ENCODE results near the gene PRELP. TPM values are rescaled to one million over a fixed set of nuclear protein-coding genes. Genes with fewer than 3 reads are reported as not detected.

Gene PRELP
- total and polyA plus RNA-seq, 2 of the 8 experiments (the other 6 are each of a cell fraction or from before 2014, with no cell fraction given) = 0.13 to 0.23 TPM

DNA sequence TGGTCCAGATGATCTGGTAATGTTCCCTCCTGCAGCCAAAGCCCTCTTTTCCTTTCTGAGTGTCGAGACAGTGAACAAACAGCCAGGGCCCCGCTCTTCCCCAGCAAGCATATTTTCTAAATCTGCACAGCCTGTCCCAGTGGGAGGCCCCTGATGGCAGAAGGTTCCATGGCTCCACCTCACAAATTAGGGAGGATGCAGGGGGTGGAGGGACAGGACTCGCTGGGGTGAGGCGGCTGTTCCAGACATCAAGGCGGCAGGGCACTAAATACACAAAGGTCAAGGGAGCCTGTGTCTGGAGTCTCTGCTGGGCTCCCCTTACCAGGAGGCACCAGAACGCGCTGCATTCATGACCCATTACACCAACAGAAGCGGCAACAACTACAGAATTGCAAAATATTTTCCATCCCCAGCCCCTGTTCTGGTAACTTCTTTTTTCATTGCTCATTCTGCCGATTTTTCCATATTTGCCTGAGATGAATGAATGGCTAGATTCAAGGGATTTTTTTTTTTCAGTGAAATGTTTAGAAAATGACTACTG, 27.0 kb upstream of the PRELP start:
- H4K5ac ChIP-seq (ENCODE audit: insufficient read length, low read depth, low read length) = no peak overlapping the region
- H2BK120ac ChIP-seq (replicated peaks; ENCODE audit: low read depth, low read length) = no peak overlapping the region
- no peak overlapping the region; the same call in 1 of the 2 replicates for H2AFZ ChIP-seq (ENCODE audit: low read length)
- no peak overlapping the region for H2BK12ac ChIP-seq (ENCODE audit: low read depth, low read length)
- no peaks in the 10 kb centered on the region for H3K79me2 ChIP-seq (ENCODE audit: control insufficient read depth in 1 of 2, insufficient read depth in 2 of 2, low read length in 2 of 2)
- H3K36me3 ChIP-seq (ENCODE audit: control insufficient read depth in 2 of 4, insufficient read depth in 4 of 4, low read length in 3 of 4) = no peaks in the 10 kb centered on the region
- H4K91ac ChIP-seq (replicated peaks; ENCODE audit: insufficient read length, low read length) = no peak overlapping the region
- H2BK15ac ChIP-seq (ENCODE audit: low read length) = no peak overlapping the region
- no peak overlapping the region for H2BK20ac ChIP-seq (ENCODE audit: low read length)
- H3K27ac ChIP-seq (ENCODE audit: low read depth, low read length) = no peak overlapping the region
- H3K23me2 ChIP-seq (ENCODE audit: low read depth, low read length) = no peaks in the 10 kb centered on the region
- H3K14ac ChIP-seq (ENCODE audit: insufficient read length) = no peak overlapping the region
- DNase-seq (ENCODE audit: low read depth in 1 of 2, low spot score in 2 of 2) (no peak), FAIRE-seq (no peak)
- no peak overlapping the region for H2BK5ac ChIP-seq (ENCODE audit: low read depth, low read length)
- H3K4me1 ChIP-seq (replicated peaks in 1 of 4; ENCODE audit: control insufficient read depth in 3 of 4, insufficient read depth in 4 of 4, low read length in 3 of 4) = peaks cover 0 to 2% (median under 1%) of the 10 kb centered on the region in 4 experiments; a peak in 3 of 7 replicates
- CTCF ChIA-PET (ENCODE audit: partially characterized antibody) = interaction anchor here (10.2 kb wide), 1 partner anchor 106 kb away, joined by 166 read pairs; no protein-coding TSS in a partner anchor
- whole genome bisulfite sequencing, 2 experiments (ENCODE audit: extremely low coverage in 1 of 2, insufficient coverage in 1 of 2, insufficient read length in 1 of 2, insufficient replicate concordance in 2 of 2, low coverage in 1 of 2, low lambda C conversion rate in 2 of 2, missing lambda C conversion rate in 1 of 2) = 68% methylated on average over 9 of the region's 9 CpGs; no CpG with 5 or more reads in 1 of the 2 experiments
- no peak overlapping the region for H4K8ac ChIP-seq (ENCODE audit: extremely low read depth, insufficient read depth, low read length)
- H3K23ac ChIP-seq (ENCODE audit: insufficient read length) = no peak overlapping the region
- no peak overlapping the region for H3K18ac ChIP-seq (ENCODE audit: extremely low read depth, low read length)
- H3K27me3 ChIP-seq (replicated peaks in 1 of 4; ENCODE audit: control insufficient read depth in 3 of 4, extremely low read depth in 1 of 4, insufficient read depth in 3 of 4, low read length in 3 of 4) = no peaks in the 10 kb centered on the region
- no peak overlapping the region for H3K56ac ChIP-seq (replicated peaks; ENCODE audit: insufficient read length, low read depth, low read length)
- H4K20me1 ChIP-seq (replicated peaks in 1 of 2; ENCODE audit: control insufficient read depth in 1 of 2, insufficient read depth in 2 of 2, low read length in 2 of 2) = no peaks in the 10 kb centered on the region
- H3K9ac ChIP-seq (replicated peaks in 1 of 4; ENCODE audit: extremely low read depth in 1 of 4, low read depth in 3 of 4, low read length in 3 of 4) = no peak overlapping the region
- H3K4ac ChIP-seq (replicated peaks; ENCODE audit: insufficient read length, low read depth, low read length) = no peak overlapping the region
- H3K79me1 ChIP-seq (ENCODE audit: low read depth, low read length) = no peaks in the 10 kb centered on the region
- H2AK5ac ChIP-seq (ENCODE audit: low read depth, low read length) = no peak overlapping the region
- POLR2A ChIA-PET (ENCODE audit: partially characterized antibody) = no interaction called here
- H3K4me2 ChIP-seq (ENCODE audit: insufficient read depth in 1 of 2, low read depth in 2 of 2, low read length in 2 of 2) = no peak overlapping the region
- peaks cover 7 to 11% of the 10 kb centered on the region in 2 experiments; a peak in 3 of 4 replicates for H3K9me3 ChIP-seq (ENCODE audit: insufficient read depth in 2 of 2, low read depth in 1 of 2, low read length in 1 of 2)
- H3K4me3 ChIP-seq (ENCODE audit: extremely low read depth in 1 of 4, insufficient read depth in 2 of 4, low read depth in 3 of 4, low read length in 4 of 4) = no peak overlapping the region
- TF ChIP-seq TAF1 (IDR thresholded peaks at IDR 0.05; ENCODE audit: low read depth, low read length) = no peak
- TF ChIP-seq POLR2AphosphoS5 (IDR thresholded peaks at IDR 0.05; ENCODE audit: low read depth, low read length) = no peak
- no peak for TF ChIP-seq ASH2L (IDR thresholded peaks at IDR 0.05; ENCODE audit: low read length)
- no peak for TF ChIP-seq CHD2 (IDR thresholded peaks at IDR 0.05; ENCODE audit: low read length)
- TF ChIP-seq, protein P1, sequence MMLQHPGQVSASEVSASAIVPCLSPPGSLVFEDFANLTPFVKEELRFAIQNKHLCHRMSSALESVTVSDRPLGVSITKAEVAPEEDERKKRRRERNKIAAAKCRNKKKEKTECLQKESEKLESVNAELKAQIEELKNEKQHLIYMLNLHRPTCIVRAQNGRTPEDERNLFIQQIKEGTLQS (IDR thresholded peaks at IDR 0.05; ENCODE audit: insufficient read depth, low read depth, low read length) = no peak
- TF ChIP-seq NRF1 (IDR thresholded peaks at IDR 0.05; ENCODE audit: low read depth, low read length) = no peak
- no peak for TF ChIP-seq GABPA (IDR thresholded peaks at IDR 0.05; ENCODE audit: borderline replicate concordance, insufficient read depth, low read length)
- TF ChIP-seq CHD1 (IDR thresholded peaks at IDR 0.05; ENCODE audit: low read depth, low read length) = no peak
- no peak for TF ChIP-seq SIRT6 (IDR thresholded peaks at IDR 0.05; ENCODE audit: low read length)
- TF ChIP-seq KDM1A (IDR thresholded peaks at IDR 0.05; ENCODE audit: borderline replicate concordance, low read length) = no peak
- no peak for TF ChIP-seq EZH2 (IDR thresholded peaks at IDR 0.05; ENCODE audit: low read depth, low read length, severe bottlenecking)
- TF ChIP-seq GTF2F1 (IDR thresholded peaks at IDR 0.05; ENCODE audit: borderline replicate concordance, low read depth, low read length) = no peak
- no peak for TF ChIP-seq BRCA1 (IDR thresholded peaks at IDR 0.05; ENCODE audit: low read depth, low read length)
- no peak for TF ChIP-seq POU5F1 (IDR thresholded peaks at IDR 0.05; ENCODE audit: low read depth, low read length)
- no peak for TF ChIP-seq MAFK (IDR thresholded peaks at IDR 0.05; ENCODE audit: low read depth, low read length)
